Fibroblast of lung (primary cell): Measurements from ENCODE around the gene PODXL2. TPM values are rescaled to one million over a fixed set of nuclear protein-coding genes. Genes with fewer than 3 reads are reported as not detected.
"Not testable (repeated sequence)": the region's sequence is repeated elsewhere in the genome, so short reads cannot be mapped to it uniquely, and the experiment has no call there.

Experiments
- DNase-seq, 2 donors: peaks; one replicate each; pipeline versions ENCODE4 v3.0.0 to v3.0.0-alpha.2; 2010; ENCODE audit warnings: low read depth in 2 of 2
- H2AFZ ChIP-seq: 2 replicates; pipeline ENCODE4 v1.5.1; 2012; ENCODE audit warnings: low read length, control low read depth, inconsistent platforms
- H3K27ac ChIP-seq: 2 replicates; pipeline ENCODE4 v1.5.1; 2011; ENCODE audit warnings: low read length, control low read depth; ENCODE audit not compliant: insufficient read depth
- H3K27me3 ChIP-seq: 2 replicates; pipeline ENCODE4 v1.5.1; 2011; ENCODE audit warnings: mild to moderate bottlenecking, low read length; ENCODE audit not compliant: control insufficient read depth, insufficient read depth
- H3K36me3 ChIP-seq: 2 replicates; pipeline ENCODE4 v1.5.1; 2011; ENCODE audit warnings: low read length; ENCODE audit not compliant: control insufficient read depth, insufficient read depth
- H3K4me1 ChIP-seq: 2 replicates; pipeline ENCODE4 v1.5.1; 2011; ENCODE audit warnings: low read length; ENCODE audit not compliant: control insufficient read depth, insufficient read depth; ENCODE audit errors: extremely low read depth
- H3K4me2 ChIP-seq: 2 replicates; pipeline ENCODE4 v1.5.1; 2011; ENCODE audit warnings: low read length, control low read depth; ENCODE audit not compliant: insufficient read depth; ENCODE audit errors: extremely low read depth
- H3K4me3 ChIP-seq, 4 experiments: fragments of 200-600 bp in 1 of 4; sonication (generic) in 1 of 4; replicated peaks in 1 of 4; 2 replicates each; pipeline ENCODE4 v1.5.1; 2011 to 2016; ENCODE audit warnings: low read length in 4 of 4, low read depth in 3 of 4, mild to moderate bottlenecking in 3 of 4, control low read depth in 2 of 4, inconsistent platforms in 1 of 4, mixed read lengths in 1 of 4; ENCODE audit not compliant: insufficient read depth in 1 of 4; ENCODE audit errors: control extremely low read depth in 1 of 4
- H3K79me2 ChIP-seq: 2 replicates; pipeline ENCODE4 v1.5.1; 2012; ENCODE audit warnings: mild to moderate bottlenecking, low read length, inconsistent platforms; ENCODE audit not compliant: control insufficient read depth, insufficient read depth
- H3K9ac ChIP-seq: 2 replicates; pipeline ENCODE4 v1.5.1; 2011; ENCODE audit warnings: mild to moderate bottlenecking, low read length, control low read depth; ENCODE audit not compliant: insufficient read depth
- H3K9me3 ChIP-seq: 2 replicates; pipeline ENCODE4 v1.5.1; 2012; ENCODE audit warnings: low read depth, low read length; ENCODE audit not compliant: control insufficient read depth, insufficient read depth
- H4K20me1 ChIP-seq: 2 replicates; pipeline ENCODE4 v1.5.1; 2011; ENCODE audit warnings: low read length; ENCODE audit not compliant: control insufficient read depth, insufficient read depth; ENCODE audit errors: extremely low read depth
- EZH2 ChIP-seq: IDR thresholded peaks from 2 replicates; pipeline ENCODE4 v1.5.1; 2012; ENCODE audit warnings: low read length, control low read depth, mild to moderate bottlenecking; ENCODE audit errors: missing control alignments
- polyA plus RNA-seq, 2 donors: library from polyadenylated mRNA; depleted of rRNA in 1 of 2; stranded (reverse) in 1 of 2; unstranded in 1 of 2; fragments of >200 nt; gene quantifications; 2 replicates each; pipeline ENCODE4 v1.2.1, GENCODE V29; 2011 to 2012; ENCODE audit warnings: missing spikeins in 1 of 2
- total RNA-seq: library from RNA; depleted of rRNA; stranded (reverse); fragments of >200 nt; gene quantifications from 2 replicates; pipeline ENCODE4 v1.2.1, GENCODE V29; 2014
- TF ChIP-seq, protein P1 (sequence below), 2 donors: IDR thresholded peaks in 1 of 2; conservative IDR thresholded peaks in 1 of 2; 1 replicate in 1 of 2; 2 replicates in 1 of 2; pipeline ENCODE4 v1.5.1; 2011 to 2012; ENCODE audit warnings: low read length in 2 of 2, control low read depth in 1 of 2, inconsistent platforms in 1 of 2, low read depth in 1 of 2, mild to moderate bottlenecking in 1 of 2

Gene PODXL2
- total and polyA plus RNA-seq, 2 donors (not counting 1 experiment from before 2014, with no cell fraction given): 0.50 to 0.98 TPM

DNA sequence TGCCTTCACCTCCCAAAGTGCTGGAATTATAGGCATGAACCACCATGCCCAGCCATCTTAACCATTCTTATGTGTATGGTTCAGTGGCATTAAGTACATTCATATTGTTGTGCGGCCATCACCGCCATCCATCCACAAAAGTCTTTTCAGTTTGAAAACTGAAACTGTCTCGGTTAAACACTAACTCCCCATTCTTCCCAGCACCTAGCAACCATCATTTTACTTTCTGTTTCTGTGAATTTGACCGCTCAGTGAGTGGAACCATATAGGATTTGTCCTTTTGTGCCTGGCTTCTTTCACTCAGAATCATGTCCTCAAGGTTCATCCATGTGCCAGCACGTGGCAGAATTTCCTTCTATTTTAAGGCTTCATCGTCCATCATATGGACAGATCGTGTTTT lies 24.9 kb upstream of the PODXL2 start:
- Histone ChIP-seq H2AFZ (no peak overlapping the region), H3K4me2 (no peak overlapping the region), H3K4me3 (no peak overlapping the region), H3K9ac (no peak overlapping the region), H3K9me3 (no peaks in the 10 kb centered on the region), H4K20me1 (no peaks in the 10 kb centered on the region), H3K27me3 (no peaks in the 10 kb centered on the region), H3K79me2 (peaks cover 7% of the 10 kb centered on the region), H3K27ac (no peak overlapping the region), H3K4me1 (peaks cover 1% of the 10 kb centered on the region), H3K36me3 (peaks cover 12% of the 10 kb centered on the region)
- DNase-seq: no peak
- TF ChIP-seq, protein P1, sequence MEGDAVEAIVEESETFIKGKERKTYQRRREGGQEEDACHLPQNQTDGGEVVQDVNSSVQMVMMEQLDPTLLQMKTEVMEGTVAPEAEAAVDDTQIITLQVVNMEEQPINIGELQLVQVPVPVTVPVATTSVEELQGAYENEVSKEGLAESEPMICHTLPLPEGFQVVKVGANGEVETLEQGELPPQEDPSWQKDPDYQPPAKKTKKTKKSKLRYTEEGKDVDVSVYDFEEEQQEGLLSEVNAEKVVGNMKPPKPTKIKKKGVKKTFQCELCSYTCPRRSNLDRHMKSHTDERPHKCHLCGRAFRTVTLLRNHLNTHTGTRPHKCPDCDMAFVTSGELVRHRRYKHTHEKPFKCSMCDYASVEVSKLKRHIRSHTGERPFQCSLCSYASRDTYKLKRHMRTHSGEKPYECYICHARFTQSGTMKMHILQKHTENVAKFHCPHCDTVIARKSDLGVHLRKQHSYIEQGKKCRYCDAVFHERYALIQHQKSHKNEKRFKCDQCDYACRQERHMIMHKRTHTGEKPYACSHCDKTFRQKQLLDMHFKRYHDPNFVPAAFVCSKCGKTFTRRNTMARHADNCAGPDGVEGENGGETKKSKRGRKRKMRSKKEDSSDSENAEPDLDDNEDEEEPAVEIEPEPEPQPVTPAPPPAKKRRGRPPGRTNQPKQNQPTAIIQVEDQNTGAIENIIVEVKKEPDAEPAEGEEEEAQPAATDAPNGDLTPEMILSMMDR (conservative IDR thresholded peaks at IDR 0.05 in 1 of 2, IDR thresholded peaks at IDR 0.05 in 1 of 2; ENCODE audit: low read depth in 1 of 2, low read length in 2 of 2): no peak
- no peak for TF ChIP-seq EZH2

- no peaks in the 10 kb centered on the region for H3K4me1 ChIP-seq
- H3K36me3 ChIP-seq: peaks cover 12% of the 10 kb centered on the region
- peaks cover 3% of the 10 kb centered on the region for H3K79me2 ChIP-seq
- no peak for DNase-seq
- H3K9ac ChIP-seq: no peak overlapping the region
- H4K20me1 ChIP-seq: no peaks in the 10 kb centered on the region
- H3K9me3 ChIP-seq: no peaks in the 10 kb centered on the region
- TF ChIP-seq, protein P1 (conservative IDR thresholded peaks at IDR 0.05 in 1 of 2, IDR thresholded peaks at IDR 0.05 in 1 of 2; ENCODE audit: low read depth in 1 of 2, low read length in 2 of 2): no peak
- no peak for TF ChIP-seq EZH2
- no peak overlapping the region for H2AFZ ChIP-seq
- H3K27ac ChIP-seq: no peak overlapping the region
- H3K4me3 ChIP-seq: no peak overlapping the region
- no peak overlapping the region for H3K4me2 ChIP-seq
- no peaks in the 10 kb centered on the region for H3K27me3 ChIP-seq
Measured at GRCh38 chr3:127604546-127605165, 24.3 kb upstream of the PODXL2 start.

- H2AFZ ChIP-seq, H3K9me3 ChIP-seq, H3K27ac ChIP-seq, H3K4me3 ChIP-seq, H4K20me1 ChIP-seq, H3K27me3 ChIP-seq, H3K4me2 ChIP-seq, DNase-seq, H3K9ac ChIP-seq, H3K4me1 ChIP-seq, H3K79me2 ChIP-seq: not testable (repeated sequence)
- H3K36me3 ChIP-seq: peaks cover 12% of the 10 kb centered on the region
Measured at GRCh38 chr3:127605547-127605946, 23.4 kb upstream of the PODXL2 start.
